Liver (tissue), 9 donors: ENCODE results near the gene OSCP1. TPM values are rescaled to one million over a fixed set of nuclear protein-coding genes. Genes with fewer than 3 reads are reported as not detected.

Experiments
- DNase-seq: peaks from one replicate; pipeline ENCODE4 v3.0.0-alpha.2; 2017; ENCODE audit warnings: low spot score
- H3K27ac ChIP-seq, 2 donors: one replicate each; pipeline ENCODE4 v1.7.0; 2013; ENCODE audit warnings: inconsistent platforms in 2 of 2, low read length in 2 of 2, control low read depth in 1 of 2, low read depth in 1 of 2, mild to moderate bottlenecking in 1 of 2
- H3K27me3 ChIP-seq, 4 donors: one replicate each; pipeline versions ENCODE4 v1.6.1 to v1.7.0; 2013; ENCODE audit warnings: low read length in 3 of 4, inconsistent platforms in 1 of 4, mild to moderate bottlenecking in 1 of 4, moderate library complexity in 1 of 4; ENCODE audit not compliant: control insufficient read depth in 4 of 4, insufficient read depth in 4 of 4
- H3K36me3 ChIP-seq, 4 donors: one replicate each; pipeline versions ENCODE4 v1.6.1 to v1.7.0; 2013; ENCODE audit warnings: low read length in 3 of 4, mild to moderate bottlenecking in 3 of 4, low read depth in 1 of 4, moderate library complexity in 1 of 4; ENCODE audit not compliant: control insufficient read depth in 4 of 4, insufficient read depth in 3 of 4
- H3K4me1 ChIP-seq, 4 donors: one replicate each; pipeline versions ENCODE4 v1.6.1 to v1.7.0; 2013; ENCODE audit warnings: low read length in 3 of 4, mild to moderate bottlenecking in 3 of 4, moderate library complexity in 1 of 4; ENCODE audit not compliant: control insufficient read depth in 4 of 4, insufficient read depth in 4 of 4
- H3K4me3 ChIP-seq, 3 donors: one replicate each; pipeline versions ENCODE4 v1.6.1 to v1.7.0; 2013; ENCODE audit warnings: low read length in 3 of 3, control low read depth in 1 of 3, low read depth in 1 of 3, mild to moderate bottlenecking in 1 of 3
- H3K9ac ChIP-seq, 2 donors: one replicate each; pipeline ENCODE4 v1.7.0; 2013; ENCODE audit warnings: low read length in 2 of 2, mild to moderate bottlenecking in 2 of 2, moderate library complexity in 2 of 2, control low read depth in 1 of 2, low read depth in 1 of 2
- H3K9me3 ChIP-seq, 4 donors: one replicate each; pipeline versions ENCODE4 v1.6.1 to v1.7.0; 2013; ENCODE audit warnings: low read length in 3 of 4; ENCODE audit not compliant: control insufficient read depth in 4 of 4
- CTCF ChIP-seq: fragments of 150-350 bp; IDR thresholded peaks from 2 replicates; pipeline ENCODE4 v1.5.1; 2017; ENCODE audit warnings: improper control_type of control experiment, low read depth, low read length; ENCODE audit not compliant: missing input control
- EGR1 ChIP-seq, 2 donors: IDR thresholded peaks; 2 replicates each; pipeline ENCODE4 v1.6.1; 2016 to 2018; ENCODE audit warnings: antibody characterized with exemption in 2 of 2, low read depth in 2 of 2
- FOXA1 ChIP-seq: IDR thresholded peaks from 2 replicates; pipeline ENCODE4 v1.6.1; 2016; ENCODE audit warnings: antibody characterized with exemption
- FOXA2 ChIP-seq: IDR thresholded peaks from 2 replicates; pipeline ENCODE4 v1.6.1; 2016; ENCODE audit warnings: antibody characterized with exemption
- GABPA ChIP-seq, 2 donors: IDR thresholded peaks in 1 of 2; conservative IDR thresholded peaks in 1 of 2; 2 replicates each; pipeline ENCODE4 v1.6.1; 2016; ENCODE audit warnings: antibody characterized with exemption in 2 of 2, mild to moderate bottlenecking in 1 of 2, moderate library complexity in 1 of 2
- HNF4A ChIP-seq, 2 donors: conservative IDR thresholded peaks; 2 replicates each; pipeline ENCODE4 v1.6.1; 2016; ENCODE audit warnings: antibody characterized with exemption in 2 of 2, mild to moderate bottlenecking in 2 of 2
- HNF4G ChIP-seq: IDR thresholded peaks from 2 replicates; pipeline ENCODE4 v1.6.1; 2016; ENCODE audit warnings: antibody characterized with exemption
- JUND ChIP-seq, 2 donors: IDR thresholded peaks; 2 replicates each; pipeline ENCODE4 v1.6.1; 2016; ENCODE audit warnings: antibody characterized with exemption in 2 of 2
- MAX ChIP-seq: IDR thresholded peaks from 2 replicates; pipeline ENCODE4 v1.6.1; 2016; ENCODE audit warnings: antibody characterized with exemption
- NR2F2 ChIP-seq: IDR thresholded peaks from 2 replicates; pipeline ENCODE4 v1.6.1; 2016; ENCODE audit warnings: antibody characterized with exemption
- RAD21 ChIP-seq, 2 donors: IDR thresholded peaks; 2 replicates each; pipeline ENCODE4 v1.6.1; 2016; ENCODE audit warnings: antibody characterized with exemption in 2 of 2, mild to moderate bottlenecking in 2 of 2
- REST ChIP-seq: IDR thresholded peaks from 2 replicates; pipeline ENCODE4 v1.6.1; 2016; ENCODE audit warnings: antibody characterized with exemption, mild to moderate bottlenecking
- SP1 ChIP-seq: IDR thresholded peaks from 2 replicates; pipeline ENCODE4 v1.6.1; 2018; ENCODE audit warnings: antibody characterized with exemption, mild to moderate bottlenecking
- TAF1 ChIP-seq: conservative IDR thresholded peaks from 2 replicates; pipeline ENCODE4 v1.6.1; 2016; ENCODE audit warnings: antibody characterized with exemption, mild to moderate bottlenecking
- YY1 ChIP-seq: IDR thresholded peaks from 2 replicates; pipeline ENCODE4 v1.6.1; 2016; ENCODE audit warnings: antibody characterized with exemption, mild to moderate bottlenecking
- ZBTB33 ChIP-seq: IDR thresholded peaks from 2 replicates; pipeline ENCODE4 v1.6.1; 2016; ENCODE audit warnings: antibody characterized with exemption
- WGBS: extraction: QIAGEN DNeasy Blood & Tissue Kit; methylation state at CpG from one replicate; pipeline ENCODE4 v1.1.7; 2013; 5-methylcytosine and 5-hydroxymethylcytosine counted together
- polyA plus RNA-seq, 2 donors: library from polyadenylated mRNA; stranded (reverse) in 1 of 2; unstranded in 1 of 2; fragments of 200-250 nt in 1 of 2; fragments of >200 nt in 1 of 2; fragmentation: Nextera tagmentation in 1 of 2; extraction: Ambion mirVana in 1 of 2; gene quantifications; one replicate each; pipeline versions ENCODE4 v1.2.1 to v1.2.3, GENCODE V29; 2013 to 2015
- total RNA-seq, 2 donors: library from RNA; depleted of rRNA; stranded (reverse); fragments of >200 nt; gene quantifications; one replicate each; pipeline ENCODE4 v1.2.3, GENCODE V29; 2014
- donor health status: healthy.
- donor health status: healthy.
- donor health status: healthy.
- donor health status: healthy.
- donor health status: healthy.

OSCP1 gene
- total and polyA plus RNA-seq, 4 donors = 1.1 to 1.7 (median 1.5) TPM

GRCh38 chr1:36472656-36473055 is 22.4 kb upstream of the OSCP1 start:
- no peak for DNase-seq
- no peak overlapping the region for H3K27ac ChIP-seq
- H3K27me3 ChIP-seq = no peaks in the 10 kb centered on the region
- TF ChIP-seq CTCF (no peak), YY1 (no peak), REST (no peak), ZBTB33 (no peak), TAF1 (no peak), MAX (no peak), JUND (IDR thresholded peaks at IDR 0.05) (no peak), NR2F2 (no peak), RAD21 (IDR thresholded peaks at IDR 0.05) (no peak), EGR1 (IDR thresholded peaks at IDR 0.05; ENCODE audit: low read depth in 2 of 2) (no peak), FOXA2 (no peak), SP1 (no peak), FOXA1 (no peak), GABPA (IDR thresholded peaks at IDR 0.05 in 1 of 2, conservative IDR thresholded peaks at IDR 0.05 in 1 of 2) (no peak), HNF4A (conservative IDR thresholded peaks at IDR 0.05) (no peak), HNF4G (no peak)
- no peak overlapping the region for H3K4me3 ChIP-seq
- H3K4me1 ChIP-seq = no peaks in the 10 kb centered on the region
- no peak overlapping the region for H3K9ac ChIP-seq
- no peaks in the 10 kb centered on the region for H3K36me3 ChIP-seq
- no peaks in the 10 kb centered on the region for H3K9me3 ChIP-seq
- WGBS = 92% methylated on average over 6 of the region's 6 CpGs
